Nephron progenitor cell (in vitro differentiated cells): ENCODE results near the gene CALD1.
A peak's percentile ranks its signal among the peaks of the same experiment; 100 is the strongest.

ENCODE experiments used
- DNase-seq: peaks from one replicate; pipeline ENCODE4 v3.0.0; 2021
- H3K27ac Mint-ChIP-seq: 2 replicates; pipeline ENCODE4 v1.8.0; 2021; ENCODE audit warnings: mild to moderate bottlenecking, moderate library complexity, mixed read lengths
- H3K27me3 Mint-ChIP-seq: 2 replicates; pipeline ENCODE4 v1.8.0; 2021; ENCODE audit warnings: mild to moderate bottlenecking, low read depth, mixed read lengths; ENCODE audit not compliant: poor library complexity
- H3K36me3 Mint-ChIP-seq: 2 replicates; pipeline ENCODE4 v1.8.0; 2021; ENCODE audit warnings: low read depth, mixed read lengths
- H3K4me1 Mint-ChIP-seq: 2 replicates; pipeline ENCODE4 v1.8.0; 2021; ENCODE audit warnings: mixed read lengths
- H3K4me3 Mint-ChIP-seq: 2 replicates; pipeline ENCODE4 v1.8.0; 2021; ENCODE audit warnings: mild to moderate bottlenecking, moderate library complexity, mixed read lengths
- H3K9me3 Mint-ChIP-seq: 2 replicates; pipeline ENCODE4 v1.8.0; 2021; ENCODE audit warnings: mild to moderate bottlenecking, moderate library complexity, mixed read lengths
- TF ChIP-seq, protein P1 (sequence below): fragments of 200-600 bp; sonication (generic); IDR thresholded peaks from 2 replicates; pipeline ENCODE4 v1.5.0; 2021; ENCODE audit warnings: antibody characterized with exemption

The CALD1 gene

DNA sequence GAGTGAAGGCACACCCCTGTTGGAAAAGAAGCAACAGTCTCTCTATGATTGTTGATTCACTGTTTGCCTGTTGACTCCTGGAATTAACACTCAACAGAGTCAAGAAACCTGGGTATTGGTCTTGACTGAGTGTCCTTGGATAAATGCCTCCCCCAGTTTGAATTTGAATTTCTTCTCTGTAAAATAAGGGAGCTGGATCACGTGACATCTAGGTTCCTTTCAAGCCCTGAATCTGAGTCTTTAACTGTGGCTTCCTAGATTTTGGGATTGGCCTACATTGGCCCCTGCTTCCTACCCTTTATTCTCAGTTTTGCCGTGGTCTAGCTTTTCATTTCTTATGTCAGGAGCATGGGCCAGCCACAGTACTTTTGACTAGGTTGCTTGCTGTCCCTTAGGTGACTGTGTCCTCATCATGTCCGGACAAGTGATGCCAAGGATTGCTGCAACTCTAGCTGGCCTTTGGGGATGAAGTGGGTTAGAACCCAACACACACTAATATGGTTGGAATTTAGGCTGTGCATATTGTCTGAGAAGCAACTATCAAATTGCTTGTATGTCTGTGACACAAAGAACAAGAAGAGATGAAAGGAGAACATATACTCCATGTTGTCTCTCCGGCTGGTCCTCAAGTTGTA, 35.4 kb downstream of the CALD1 start:
- no peak overlapping the region for H3K27ac Mint-ChIP-seq
- H3K9me3 Mint-ChIP-seq = no peaks in the 10 kb centered on the region
- H3K36me3 Mint-ChIP-seq = peaks cover 10% of the 10 kb centered on the region
- no peak overlapping the region for H3K4me3 Mint-ChIP-seq
- peaks cover 7% of the 10 kb centered on the region for H3K4me1 Mint-ChIP-seq
- TF ChIP-seq, protein P1, sequence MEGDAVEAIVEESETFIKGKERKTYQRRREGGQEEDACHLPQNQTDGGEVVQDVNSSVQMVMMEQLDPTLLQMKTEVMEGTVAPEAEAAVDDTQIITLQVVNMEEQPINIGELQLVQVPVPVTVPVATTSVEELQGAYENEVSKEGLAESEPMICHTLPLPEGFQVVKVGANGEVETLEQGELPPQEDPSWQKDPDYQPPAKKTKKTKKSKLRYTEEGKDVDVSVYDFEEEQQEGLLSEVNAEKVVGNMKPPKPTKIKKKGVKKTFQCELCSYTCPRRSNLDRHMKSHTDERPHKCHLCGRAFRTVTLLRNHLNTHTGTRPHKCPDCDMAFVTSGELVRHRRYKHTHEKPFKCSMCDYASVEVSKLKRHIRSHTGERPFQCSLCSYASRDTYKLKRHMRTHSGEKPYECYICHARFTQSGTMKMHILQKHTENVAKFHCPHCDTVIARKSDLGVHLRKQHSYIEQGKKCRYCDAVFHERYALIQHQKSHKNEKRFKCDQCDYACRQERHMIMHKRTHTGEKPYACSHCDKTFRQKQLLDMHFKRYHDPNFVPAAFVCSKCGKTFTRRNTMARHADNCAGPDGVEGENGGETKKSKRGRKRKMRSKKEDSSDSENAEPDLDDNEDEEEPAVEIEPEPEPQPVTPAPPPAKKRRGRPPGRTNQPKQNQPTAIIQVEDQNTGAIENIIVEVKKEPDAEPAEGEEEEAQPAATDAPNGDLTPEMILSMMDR = no peak
- no peak for DNase-seq
- H3K27me3 Mint-ChIP-seq = no peaks in the 10 kb centered on the region

DNA sequence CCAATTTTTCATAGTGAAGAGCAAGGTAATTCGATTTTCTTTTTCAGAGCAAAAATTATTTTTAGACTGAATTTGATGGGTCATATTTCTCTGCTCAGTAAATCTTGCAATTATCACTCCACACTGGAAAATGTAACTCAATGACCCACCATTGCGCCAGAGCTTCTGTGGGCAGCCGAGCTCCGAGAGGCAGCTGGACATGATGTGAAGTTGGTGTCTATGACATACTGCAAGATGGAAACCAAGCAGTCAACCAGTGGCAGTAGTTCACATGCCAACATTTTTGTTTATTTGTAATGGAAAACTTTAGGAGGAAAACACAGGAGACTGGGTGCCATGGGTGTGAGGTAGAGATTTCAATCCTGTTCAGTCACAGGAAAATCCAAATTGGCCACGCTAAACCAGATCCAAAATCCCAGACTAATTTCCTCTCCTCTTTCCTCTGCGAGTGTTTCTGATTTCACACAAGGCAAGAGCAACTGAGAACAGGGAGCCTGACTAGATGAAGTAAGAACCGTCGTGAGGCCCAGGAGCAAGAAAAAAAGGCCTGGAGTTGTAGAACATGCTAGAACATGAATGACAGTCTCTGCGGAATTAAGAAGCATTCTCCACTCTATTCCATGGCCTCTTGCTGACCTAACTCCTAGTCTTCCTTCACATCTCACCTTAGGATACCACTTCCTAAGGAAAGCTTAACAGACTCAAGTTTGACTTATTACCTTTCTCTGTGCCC, 39.3 kb downstream of the CALD1 start:
- no peak overlapping the region for H3K4me3 Mint-ChIP-seq
- no peaks in the 10 kb centered on the region for H3K9me3 Mint-ChIP-seq
- peaks cover 4% of the 10 kb centered on the region for H3K4me1 Mint-ChIP-seq
- H3K36me3 Mint-ChIP-seq = peaks cover 13% of the 10 kb centered on the region
- TF ChIP-seq, protein P1 = no peak
- DNase-seq = no peak
- H3K27ac Mint-ChIP-seq = peak overlapping the region; percentile 59
- no peaks in the 10 kb centered on the region for H3K27me3 Mint-ChIP-seq

DNA sequence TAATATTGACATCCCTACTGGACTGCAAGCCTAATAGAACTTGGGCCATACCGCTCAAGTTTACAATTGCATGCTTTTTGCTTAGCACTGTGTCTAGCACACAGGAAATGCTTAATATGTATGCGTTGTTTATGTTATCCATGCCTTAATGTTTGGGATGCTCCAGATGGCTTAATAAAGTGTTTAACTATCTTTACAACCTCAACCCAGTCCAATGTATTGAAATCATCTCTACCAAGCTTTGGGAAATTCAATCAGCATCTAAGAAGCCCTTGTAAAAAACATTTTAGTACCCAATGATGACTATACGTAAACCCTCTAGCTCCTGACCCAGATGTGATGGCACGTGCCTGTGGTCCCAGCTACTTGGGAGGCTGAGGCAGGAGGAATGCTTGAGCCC, 40.0 kb downstream of the CALD1 start:
- Mint-ChIP-seq H3K27ac (no peak overlapping the region), H3K4me1 (no peaks in the 10 kb centered on the region)

DNA sequence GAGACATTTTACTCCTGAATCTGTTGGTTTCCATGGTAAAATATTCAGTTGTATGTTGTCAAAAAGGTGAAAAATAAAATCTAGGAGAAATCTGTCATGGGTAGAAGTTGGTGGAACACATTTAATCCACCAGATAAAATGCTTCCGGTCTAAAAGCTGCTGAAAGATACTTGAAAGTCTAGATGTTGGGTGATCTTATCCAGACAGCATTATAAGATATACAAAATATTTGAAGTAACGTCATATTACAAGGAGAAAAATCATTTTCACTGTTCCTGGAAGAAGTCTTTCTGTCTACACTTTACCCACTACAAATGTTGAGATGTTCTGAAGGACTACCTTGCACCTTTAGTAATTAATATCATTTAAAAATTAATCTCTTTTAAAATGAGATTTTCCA, 40.9 kb downstream of the CALD1 start:
- TF ChIP-seq, protein P1 = no peak
- H3K27me3 Mint-ChIP-seq = no peaks in the 10 kb centered on the region
- H3K4me3 Mint-ChIP-seq = no peak overlapping the region
- no peaks in the 10 kb centered on the region for H3K9me3 Mint-ChIP-seq
- no peak for DNase-seq
- H3K27ac Mint-ChIP-seq = no peak overlapping the region
- H3K36me3 Mint-ChIP-seq = peaks cover 9% of the 10 kb centered on the region
- H3K4me1 Mint-ChIP-seq = no peaks in the 10 kb centered on the region

More for the DNA sequence above, 40.0 kb downstream of the CALD1 start:
- Mint-ChIP-seq H3K4me3 (no peak overlapping the region), H3K36me3 (peaks cover 9% of the 10 kb centered on the region), H3K9me3 (no peaks in the 10 kb centered on the region), H3K27me3 (no peaks in the 10 kb centered on the region)
- TF ChIP-seq, protein P1 = no peak
- no peak for DNase-seq

DNA sequence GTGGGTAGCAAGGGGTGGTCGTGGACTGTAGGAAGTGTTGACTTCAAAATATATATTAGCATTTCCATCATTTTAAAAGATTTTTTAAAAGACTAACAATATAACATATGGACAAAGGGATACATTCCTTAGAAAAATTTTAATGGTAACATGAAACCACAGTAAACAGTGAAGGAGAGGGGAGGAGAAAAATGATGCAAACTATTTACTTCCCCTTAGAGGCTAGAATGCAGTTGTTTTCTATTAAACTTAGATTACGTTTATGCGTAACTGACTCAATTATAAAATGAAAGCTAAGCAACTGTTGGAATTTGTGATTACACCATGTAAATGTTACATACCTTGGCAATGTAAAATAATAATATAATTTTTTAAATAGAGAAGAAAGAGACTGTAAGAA, 41.3 kb downstream of the CALD1 start:
- no peaks in the 10 kb centered on the region for H3K4me1 Mint-ChIP-seq
- H3K27me3 Mint-ChIP-seq = no peaks in the 10 kb centered on the region
- no peaks in the 10 kb centered on the region for H3K9me3 Mint-ChIP-seq
- peaks cover 9% of the 10 kb centered on the region for H3K36me3 Mint-ChIP-seq
- H3K4me3 Mint-ChIP-seq = no peak overlapping the region
- DNase-seq = no peak
- H3K27ac Mint-ChIP-seq = no peak overlapping the region
- TF ChIP-seq, protein P1 = no peak

DNA sequence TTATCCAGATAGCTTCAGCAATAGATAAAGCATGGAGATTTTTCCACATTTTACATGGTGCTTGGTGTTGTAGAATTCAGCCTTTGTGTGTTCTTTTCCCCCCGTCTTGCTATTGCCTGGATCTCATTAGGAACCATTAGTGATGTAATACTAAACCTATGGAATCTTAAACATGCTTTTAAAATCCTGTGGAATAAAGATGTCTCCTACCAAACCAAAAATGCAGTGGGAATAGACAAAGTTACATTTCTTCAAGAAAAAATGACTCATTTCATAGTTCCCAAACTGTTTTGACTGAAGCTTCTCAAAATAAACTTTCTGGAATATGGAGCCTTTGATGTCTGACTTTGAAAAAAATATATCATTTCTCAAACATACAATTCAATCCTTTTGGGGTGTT, 44.0 kb downstream of the CALD1 start:
- peaks cover 5% of the 10 kb centered on the region for H3K36me3 Mint-ChIP-seq
- TF ChIP-seq, protein P1 = no peak
- H3K4me1 Mint-ChIP-seq = no peaks in the 10 kb centered on the region
- H3K27ac Mint-ChIP-seq = no peak overlapping the region
- no peak overlapping the region for H3K4me3 Mint-ChIP-seq
- DNase-seq = no peak
- H3K27me3 Mint-ChIP-seq = no peaks in the 10 kb centered on the region
- H3K9me3 Mint-ChIP-seq = no peaks in the 10 kb centered on the region
